Inferior parietal cortex (tissue), 1 donor: ENCODE results near the gene ATXN1.

Source experiments
- DNase-seq: peaks from one replicate; pipeline ENCODE4 v3.0.0-alpha.2; 2016; ENCODE audit errors: extremely low spot score

The ATXN1 gene

GRCh38 chr6:16783509-16783908 lies 22.2 kb upstream of the ATXN1 start:
- DNase-seq: no peak

DNA sequence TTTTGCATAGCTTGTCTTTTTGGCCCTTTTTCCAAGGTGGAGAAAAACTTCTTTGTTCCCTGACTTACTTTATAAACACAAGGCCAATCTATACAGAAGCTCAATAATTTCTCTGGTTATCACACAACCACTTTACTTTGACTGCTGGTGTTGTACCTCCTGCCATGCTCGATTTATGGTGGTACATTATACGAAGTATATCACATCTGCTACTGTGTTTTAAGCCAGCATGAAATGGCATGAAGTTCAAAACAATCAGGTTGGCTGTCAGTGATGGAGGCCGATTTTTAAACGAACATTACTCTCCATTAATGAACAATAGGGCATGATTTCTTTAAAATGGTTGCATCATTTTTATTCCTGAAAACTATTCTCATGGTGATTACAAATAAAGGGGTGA lies 21.0 kb upstream of the ATXN1 start:
- DNase-seq: no peak

DNA sequence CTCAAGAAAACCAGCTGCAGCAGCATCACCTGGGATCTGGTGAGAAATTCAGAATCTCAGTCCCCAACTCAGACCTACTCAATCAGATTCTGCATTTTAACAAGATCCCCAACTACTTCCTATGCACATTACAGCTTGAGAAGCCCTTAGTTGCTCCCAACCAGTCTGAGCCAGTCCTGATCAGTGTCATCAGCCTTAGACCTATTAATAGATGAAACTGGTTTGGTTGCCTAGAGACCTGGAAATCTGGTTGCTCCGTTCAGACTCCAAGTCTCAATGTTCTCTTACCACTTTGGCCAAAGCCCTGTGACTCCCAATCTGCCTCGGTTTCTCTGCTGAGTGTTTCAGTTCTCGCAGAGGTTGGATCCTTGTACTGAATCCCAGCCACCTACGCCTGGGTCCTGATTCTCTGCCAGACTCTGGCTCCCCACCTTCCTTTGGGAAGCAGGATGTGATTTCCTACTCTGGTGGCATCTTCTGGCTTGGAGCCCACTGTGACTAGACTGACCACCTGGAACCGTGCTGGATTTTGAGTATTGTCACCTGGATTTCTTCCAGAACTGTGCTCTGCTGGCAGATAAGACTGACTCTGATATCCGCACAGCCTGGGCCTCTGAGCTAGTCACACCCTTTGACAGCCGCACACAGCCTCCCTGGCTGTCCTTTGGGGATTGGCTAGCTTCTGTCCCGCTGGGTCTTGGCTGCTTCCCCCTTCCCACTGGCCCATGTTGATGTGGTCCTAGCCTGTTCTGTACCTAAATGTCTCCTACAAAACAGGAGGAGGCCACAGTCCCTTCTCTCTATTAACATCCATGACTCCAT lies 20.3 kb upstream of the ATXN1 start:
- no peak for DNase-seq

DNA sequence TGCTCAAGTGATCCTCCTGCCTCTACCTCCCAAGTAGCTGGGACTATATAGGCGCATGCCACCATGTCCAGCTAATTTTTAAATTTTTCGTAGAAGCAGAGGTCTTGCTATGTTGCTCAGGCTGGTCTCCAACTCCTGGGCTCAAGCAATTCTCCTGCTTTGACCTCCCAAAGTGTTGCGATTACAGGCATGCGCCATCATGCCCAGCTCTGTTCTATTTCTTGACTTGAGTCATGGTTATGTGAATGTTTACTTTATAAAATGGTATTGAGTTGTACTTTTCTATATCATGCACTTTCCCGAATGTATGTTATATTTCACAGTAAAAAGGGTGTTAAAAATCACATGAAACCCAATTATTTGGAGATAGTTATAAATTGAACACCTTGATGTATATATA lies 17.3 kb upstream of the ATXN1 start:
- DNase-seq: no peak

DNA sequence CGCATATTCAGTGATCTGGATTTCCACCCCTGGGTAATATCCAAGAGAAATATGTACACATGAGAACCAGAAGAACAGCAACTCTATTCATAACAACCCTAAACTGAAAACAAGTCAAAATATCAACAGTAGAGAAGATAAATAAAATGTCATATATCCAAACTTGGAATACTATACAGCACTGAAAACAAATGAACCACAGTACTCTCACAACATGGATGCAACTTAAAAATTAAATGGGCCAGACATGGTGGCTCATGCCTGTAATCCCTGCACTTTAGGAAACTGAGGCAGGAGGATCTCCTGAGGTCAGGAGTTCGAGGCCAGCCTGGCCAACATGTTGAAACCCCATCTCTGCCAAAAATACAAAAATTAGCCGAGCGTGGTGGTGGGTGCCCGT lies 16.5 kb upstream of the ATXN1 start:
- no peak for DNase-seq

DNA sequence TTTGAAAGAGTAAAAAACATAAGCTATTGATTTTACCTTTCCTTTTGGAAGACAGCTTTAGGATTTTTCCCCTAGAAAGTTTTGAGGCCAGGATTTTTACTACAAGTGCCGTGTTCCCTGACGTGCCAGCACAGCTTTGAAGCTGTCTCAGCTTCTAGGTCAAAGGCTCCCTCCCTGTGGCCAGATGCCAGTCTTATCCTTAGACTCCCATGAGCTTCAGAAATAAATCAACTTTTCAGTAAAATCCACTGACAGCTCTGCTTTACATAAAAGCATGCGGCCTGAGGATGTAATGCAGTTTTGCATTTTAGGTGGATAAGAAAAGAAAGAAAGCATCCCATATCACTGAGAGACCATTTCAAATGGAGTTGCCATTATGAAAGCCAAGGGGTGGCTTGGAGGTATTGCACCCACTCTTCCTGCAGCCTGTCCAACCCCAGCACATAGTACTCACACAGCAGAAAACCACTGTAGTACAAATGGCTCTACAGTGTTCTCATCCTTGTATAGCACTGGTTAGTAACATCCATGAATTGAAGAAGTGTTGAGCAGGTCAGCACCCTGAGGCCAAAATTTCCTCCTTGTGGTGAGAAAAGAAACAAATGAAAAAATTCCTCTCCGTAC lies 15.2 kb upstream of the ATXN1 start:
- no peak for DNase-seq

DNA sequence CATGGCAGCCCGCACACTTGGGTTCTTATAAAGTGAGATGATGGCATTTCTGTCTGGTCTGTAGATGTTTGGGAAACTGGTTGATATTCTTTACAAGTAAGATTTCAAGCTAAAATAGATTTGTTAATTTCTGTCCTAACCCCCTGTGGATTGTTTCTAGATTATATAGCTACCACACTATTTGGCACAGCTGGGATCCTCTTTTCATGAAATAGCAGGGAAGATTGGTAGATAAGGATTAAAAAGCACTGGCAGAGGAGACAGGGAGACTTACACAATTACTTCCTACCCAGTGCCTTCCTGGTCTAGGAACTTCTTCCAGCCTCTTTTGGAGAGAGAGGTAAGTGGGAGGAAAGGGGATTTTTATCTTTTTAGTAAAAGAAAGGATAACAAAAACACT lies 13.2 kb upstream of the ATXN1 start:
- no peak for DNase-seq

GRCh38 chr6:16773362-16773761 lies 12.1 kb upstream of the ATXN1 start:
- no peak for DNase-seq

- no peak for DNase-seq
Observed at GRCh38 chr6:16770701-16771569, 9.7 kb upstream of the ATXN1 start.

GRCh38 chr6:16769986-16770376 lies 8.7 kb upstream of the ATXN1 start:
- no peak for DNase-seq

GRCh38 chr6:16769131-16769985 lies 8.1 kb upstream of the ATXN1 start:
- DNase-seq: no peak

DNA sequence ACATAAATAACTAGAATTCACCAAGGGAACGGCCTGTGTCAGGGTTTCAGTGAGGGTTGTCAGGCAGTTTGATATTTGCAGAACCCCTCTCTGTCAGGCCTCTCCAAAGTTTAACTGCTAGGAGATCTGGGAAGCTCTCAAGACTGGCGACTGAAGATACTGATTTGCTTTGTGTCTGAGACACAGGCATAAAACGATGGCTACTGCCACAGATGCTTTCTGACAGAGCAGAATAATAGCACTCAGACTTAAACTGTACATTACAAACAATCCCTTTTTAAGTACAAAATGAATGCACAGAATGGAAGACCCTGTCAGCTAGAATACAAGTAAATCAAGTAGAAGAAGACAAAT lies 7.2 kb upstream of the ATXN1 start:
- no peak for DNase-seq

DNA sequence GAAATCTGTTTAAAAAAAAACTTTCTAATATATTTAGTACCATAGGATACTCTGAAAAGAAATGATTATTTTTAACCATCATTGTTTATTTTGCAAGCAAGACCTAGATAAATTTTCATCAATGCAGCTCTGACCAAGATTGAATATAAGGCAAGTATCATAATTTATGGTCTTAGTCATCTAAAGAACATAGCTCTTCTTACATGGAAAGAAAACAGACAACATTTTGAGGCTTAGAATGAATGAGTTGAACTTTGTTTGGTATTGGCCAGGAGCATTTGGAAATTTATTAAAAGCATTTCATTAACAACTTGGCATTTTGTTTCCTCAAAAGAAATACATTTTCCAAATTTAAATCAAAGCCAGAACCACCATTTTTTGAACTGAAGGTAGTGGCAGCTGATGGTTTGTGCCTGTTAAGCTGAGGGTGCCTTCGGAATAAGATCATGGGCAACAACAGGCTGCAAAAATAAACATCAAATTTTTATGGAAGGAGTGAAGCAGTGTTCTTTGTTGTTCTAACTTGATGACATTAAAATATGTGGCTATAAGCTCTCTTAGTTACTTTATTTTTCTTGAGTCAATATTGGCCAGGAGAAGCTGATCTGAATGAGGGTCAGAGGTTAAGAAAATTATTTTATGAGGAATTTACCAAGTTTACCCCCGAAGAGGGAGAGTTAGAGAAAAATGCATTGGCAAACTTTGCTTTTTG lies 6.7 kb upstream of the ATXN1 start:
- DNase-seq: no peak

GRCh38 chr6:16766836-16767745 lies 5.8 kb upstream of the ATXN1 start:
- no peak for DNase-seq

DNA sequence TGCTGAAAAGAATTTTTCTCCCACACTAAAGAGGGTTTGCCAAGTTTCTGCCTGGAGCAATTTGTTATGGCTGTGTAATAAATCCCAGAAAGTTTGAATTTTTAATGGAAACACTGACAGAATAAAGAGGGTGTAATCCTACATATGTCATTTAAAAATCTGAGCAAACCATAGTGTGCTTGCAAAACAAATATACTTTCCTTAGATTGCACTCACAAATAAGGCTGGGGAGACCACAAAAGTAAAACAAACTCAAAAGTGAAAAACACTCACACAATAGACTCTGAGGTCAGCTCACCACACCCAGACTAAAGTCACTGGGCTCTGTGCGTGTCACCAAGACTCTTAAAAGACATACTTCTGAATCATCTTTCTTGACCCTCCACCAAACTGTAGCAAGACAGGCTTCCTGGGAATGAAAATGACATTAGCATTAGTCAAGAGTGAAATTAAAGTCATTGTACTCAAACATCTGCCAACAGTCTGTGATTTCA lies 4.8 kb upstream of the ATXN1 start:
- DNase-seq: no peak

DNA sequence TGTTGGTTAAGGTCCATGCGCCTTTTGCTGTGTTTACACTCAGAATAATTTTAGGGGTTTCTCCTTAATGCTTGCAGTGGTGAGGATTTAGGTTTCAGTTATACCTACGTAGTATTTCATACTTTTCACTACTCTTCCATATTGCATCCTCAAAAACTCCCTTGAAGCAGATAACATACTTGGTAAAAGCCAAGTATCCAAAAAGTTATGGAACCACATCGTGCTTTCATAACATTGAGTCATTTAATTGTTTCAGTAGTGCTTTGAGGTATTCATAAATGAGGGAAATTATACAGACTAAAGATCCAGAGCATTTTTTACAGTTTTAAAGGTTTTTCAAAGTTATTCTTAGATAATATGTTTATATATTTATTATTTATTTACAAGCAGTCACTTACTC lies 4.0 kb upstream of the ATXN1 start:
- no peak for DNase-seq

- no peak for DNase-seq
Observed at GRCh38 chr6:16764188-16764950, 3.1 kb upstream of the ATXN1 start.

GRCh38 chr6:16762550-16763477 lies 1.6 kb upstream of the ATXN1 start:
- DNase-seq: peak; percentile 77
